Measurements from ENCODE around the gene MYZAP. TPM values are rescaled to one million over a fixed set of nuclear protein-coding genes. Genes with fewer than 3 reads are reported as not detected.

MYZAP gene
- polyA plus RNA-seq, 2 of the 4 experiments (the other 2 are of a cell fraction) = 1.2 to 2.4 TPM

- Histone ChIP-seq H3K9me3 (no peaks in the 10 kb centered on the region), H3K4me1 (peaks cover 5% of the 10 kb centered on the region; the same call in 1 of the 3 replicates), H3K4me3 (no peak overlapping the region), H3K27ac (no peak overlapping the region), H3K4me2 (no peak overlapping the region)
- ChIA-PET POLR2A (no interaction called here), CTCF (interaction anchor here (0.9 to 3.8 kb wide), 6 partner anchors 8 to 112 kb away, joined by 3 to 14 read pairs (median 5); no protein-coding TSS in a partner anchor)
- TF ChIP-seq KDM5A (IDR thresholded peaks at IDR 0.05) (no peak), POLR2A (IDR thresholded peaks at IDR 0.05; ENCODE audit: low read length) (no peak), RNF2 (IDR thresholded peaks at IDR 0.05; ENCODE audit: borderline replicate concordance, low read depth) (no peak), RCOR1 (IDR thresholded peaks at IDR 0.05; ENCODE audit: low read depth, low read length) (no peak), TP53 (CRISPR knock-in tag; IDR thresholded peaks at IDR 0.05) (no peak), ZC3H11A (IDR thresholded peaks at IDR 0.05) (no peak), MAFK (IDR thresholded peaks at IDR 0.05; ENCODE audit: partially characterized antibody) (no peak), SREBF2 (IDR thresholded peaks at IDR 0.05) (no peak), FOXS1 (CRISPR knock-in tag; IDR thresholded peaks at IDR 0.05) (no peak), RFX5 (IDR thresholded peaks at IDR 0.05) (no peak), HOXB5 (CRISPR knock-in tag; IDR thresholded peaks at IDR 0.05) (no peak), CBX2 (IDR thresholded peaks at IDR 0.05; ENCODE audit: borderline replicate concordance, low read depth) (no peak)
- ATAC-seq = no peak
- WGBS (ENCODE audit: missing lambda C conversion rate) = 22% methylated on average over 3 of the region's 3 CpGs
- no peak for FAIRE-seq
- no peak for DNase-seq (ENCODE audit: low read depth in 1 of 2, low spot score in 1 of 2)
Observed at GRCh38 chr15:57597431-57597830, 5.7 kb downstream of the MYZAP start.

- ATAC-seq (no peak), FAIRE-seq (no peak), DNase-seq (ENCODE audit: low read depth in 1 of 2, low spot score in 1 of 2) (no peak)
- no peak overlapping the region for H3K4me3 ChIP-seq
- H3K9me3 ChIP-seq = no peaks in the 10 kb centered on the region
- no peak overlapping the region for H3K4me2 ChIP-seq
- CTCF ChIA-PET = interaction anchor here (0.6 to 3.8 kb wide), 12 partner anchors 8 to 133 kb away, joined by 3 to 18 read pairs (median 4); no protein-coding TSS in a partner anchor
- TF ChIP-seq CHD2 (IDR thresholded peaks at IDR 0.05; ENCODE audit: low read length, partially characterized antibody) = no peak
- TF ChIP-seq POLR2A (IDR thresholded peaks at IDR 0.05; ENCODE audit: low read length) = no peak
- no peak for TF ChIP-seq NFE2L2 (conservative IDR thresholded peaks at IDR 0.05; ENCODE audit: low read length)
- no peak for TF ChIP-seq ESRRA (IDR thresholded peaks at IDR 0.05; ENCODE audit: borderline replicate concordance, low read length)
- no peak for TF ChIP-seq POLR2AphosphoS2 (conservative IDR thresholded peaks at IDR 0.05; ENCODE audit: low read length)
- TF ChIP-seq EP300 (IDR thresholded peaks at IDR 0.05) = no peak
- no peak for TF ChIP-seq HDAC2 (IDR thresholded peaks at IDR 0.05)
- TF ChIP-seq KDM5A (IDR thresholded peaks at IDR 0.05) = no peak
- no peak for TF ChIP-seq JUN (IDR thresholded peaks at IDR 0.05)
- TF ChIP-seq FOXS1 (CRISPR knock-in tag; IDR thresholded peaks at IDR 0.05) = no peak
- TF ChIP-seq CBX2 (IDR thresholded peaks at IDR 0.05; ENCODE audit: borderline replicate concordance, low read depth) = no peak
- no peak for TF ChIP-seq SMC3 (IDR thresholded peaks at IDR 0.05)
- no peak for TF ChIP-seq FOSL2 (IDR thresholded peaks at IDR 0.05)
- no peak for TF ChIP-seq FOSL2 (CRISPR knock-in tag; IDR thresholded peaks at IDR 0.05)
- no peak for TF ChIP-seq USF2 (IDR thresholded peaks at IDR 0.05)
- no peak for TF ChIP-seq ELK1 (IDR thresholded peaks at IDR 0.05; ENCODE audit: low read depth, low read length)
- TF ChIP-seq RFX5 (IDR thresholded peaks at IDR 0.05) = no peak
- TF ChIP-seq NPAS2 (CRISPR knock-in tag; IDR thresholded peaks at IDR 0.05; ENCODE audit: borderline replicate concordance) = no peak
- no peak for TF ChIP-seq JUNB (IDR thresholded peaks at IDR 0.05)
- TF ChIP-seq CTCF (IDR thresholded peaks at IDR 0.05) = no peak
- TF ChIP-seq ZSCAN20 (CRISPR knock-in tag; IDR thresholded peaks at IDR 0.05) = no peak
- H3K27ac ChIP-seq = no peak overlapping the region
- POLR2A ChIA-PET = no interaction called here
- 91% methylated on average over 5 of the region's 5 CpGs for WGBS (ENCODE audit: missing lambda C conversion rate)
- peaks cover 5% of the 10 kb centered on the region; the same call in 1 of the 3 replicates for H3K4me1 ChIP-seq
Observed at GRCh38 chr15:57598346-57598745, 6.6 kb downstream of the MYZAP start.
